ENCODE measurements around the gene DOCK9.

GRCh38 chr13:98810746-98811145 lies 167.1 kb downstream of the DOCK9 start:
- no peak for TF ChIP-seq POLR2AphosphoS5 (IDR thresholded peaks at IDR 0.05; ENCODE audit: low read depth, low read length)
- TF ChIP-seq SIN3A (IDR thresholded peaks at IDR 0.05; ENCODE audit: borderline replicate concordance, low read depth, low read length) = no peak
- TF ChIP-seq, protein P1, sequence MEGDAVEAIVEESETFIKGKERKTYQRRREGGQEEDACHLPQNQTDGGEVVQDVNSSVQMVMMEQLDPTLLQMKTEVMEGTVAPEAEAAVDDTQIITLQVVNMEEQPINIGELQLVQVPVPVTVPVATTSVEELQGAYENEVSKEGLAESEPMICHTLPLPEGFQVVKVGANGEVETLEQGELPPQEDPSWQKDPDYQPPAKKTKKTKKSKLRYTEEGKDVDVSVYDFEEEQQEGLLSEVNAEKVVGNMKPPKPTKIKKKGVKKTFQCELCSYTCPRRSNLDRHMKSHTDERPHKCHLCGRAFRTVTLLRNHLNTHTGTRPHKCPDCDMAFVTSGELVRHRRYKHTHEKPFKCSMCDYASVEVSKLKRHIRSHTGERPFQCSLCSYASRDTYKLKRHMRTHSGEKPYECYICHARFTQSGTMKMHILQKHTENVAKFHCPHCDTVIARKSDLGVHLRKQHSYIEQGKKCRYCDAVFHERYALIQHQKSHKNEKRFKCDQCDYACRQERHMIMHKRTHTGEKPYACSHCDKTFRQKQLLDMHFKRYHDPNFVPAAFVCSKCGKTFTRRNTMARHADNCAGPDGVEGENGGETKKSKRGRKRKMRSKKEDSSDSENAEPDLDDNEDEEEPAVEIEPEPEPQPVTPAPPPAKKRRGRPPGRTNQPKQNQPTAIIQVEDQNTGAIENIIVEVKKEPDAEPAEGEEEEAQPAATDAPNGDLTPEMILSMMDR (IDR thresholded peaks at IDR 0.05) = no peak
- no peak for TF ChIP-seq EP300 (IDR thresholded peaks at IDR 0.05; ENCODE audit: borderline replicate concordance in 1 of 2, low read depth in 1 of 2, low read length in 1 of 2)
- TF ChIP-seq NFIC (IDR thresholded peaks at IDR 0.05; ENCODE audit: borderline replicate concordance) = no peak
- no peak for TF ChIP-seq EZH2phosphoT487 (IDR thresholded peaks at IDR 0.05; ENCODE audit: borderline replicate concordance, low read depth)
- TF ChIP-seq SMC3 (IDR thresholded peaks at IDR 0.05; ENCODE audit: low read depth, low read length) = no peak
- TF ChIP-seq, protein P2, sequence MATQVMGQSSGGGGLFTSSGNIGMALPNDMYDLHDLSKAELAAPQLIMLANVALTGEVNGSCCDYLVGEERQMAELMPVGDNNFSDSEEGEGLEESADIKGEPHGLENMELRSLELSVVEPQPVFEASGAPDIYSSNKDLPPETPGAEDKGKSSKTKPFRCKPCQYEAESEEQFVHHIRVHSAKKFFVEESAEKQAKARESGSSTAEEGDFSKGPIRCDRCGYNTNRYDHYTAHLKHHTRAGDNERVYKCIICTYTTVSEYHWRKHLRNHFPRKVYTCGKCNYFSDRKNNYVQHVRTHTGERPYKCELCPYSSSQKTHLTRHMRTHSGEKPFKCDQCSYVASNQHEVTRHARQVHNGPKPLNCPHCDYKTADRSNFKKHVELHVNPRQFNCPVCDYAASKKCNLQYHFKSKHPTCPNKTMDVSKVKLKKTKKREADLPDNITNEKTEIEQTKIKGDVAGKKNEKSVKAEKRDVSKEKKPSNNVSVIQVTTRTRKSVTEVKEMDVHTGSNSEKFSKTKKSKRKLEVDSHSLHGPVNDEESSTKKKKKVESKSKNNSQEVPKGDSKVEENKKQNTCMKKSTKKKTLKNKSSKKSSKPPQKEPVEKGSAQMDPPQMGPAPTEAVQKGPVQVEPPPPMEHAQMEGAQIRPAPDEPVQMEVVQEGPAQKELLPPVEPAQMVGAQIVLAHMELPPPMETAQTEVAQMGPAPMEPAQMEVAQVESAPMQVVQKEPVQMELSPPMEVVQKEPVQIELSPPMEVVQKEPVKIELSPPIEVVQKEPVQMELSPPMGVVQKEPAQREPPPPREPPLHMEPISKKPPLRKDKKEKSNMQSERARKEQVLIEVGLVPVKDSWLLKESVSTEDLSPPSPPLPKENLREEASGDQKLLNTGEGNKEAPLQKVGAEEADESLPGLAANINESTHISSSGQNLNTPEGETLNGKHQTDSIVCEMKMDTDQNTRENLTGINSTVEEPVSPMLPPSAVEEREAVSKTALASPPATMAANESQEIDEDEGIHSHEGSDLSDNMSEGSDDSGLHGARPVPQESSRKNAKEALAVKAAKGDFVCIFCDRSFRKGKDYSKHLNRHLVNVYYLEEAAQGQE (IDR thresholded peaks at IDR 0.05; ENCODE audit: low read depth, low read length) = no peak
- TF ChIP-seq FOXJ3 (CRISPR knock-in tag; IDR thresholded peaks at IDR 0.05) = no peak
- no peak for TF ChIP-seq TAF1 (IDR thresholded peaks at IDR 0.05; ENCODE audit: borderline replicate concordance, low read depth, low read length)
- TF ChIP-seq, protein P3, sequence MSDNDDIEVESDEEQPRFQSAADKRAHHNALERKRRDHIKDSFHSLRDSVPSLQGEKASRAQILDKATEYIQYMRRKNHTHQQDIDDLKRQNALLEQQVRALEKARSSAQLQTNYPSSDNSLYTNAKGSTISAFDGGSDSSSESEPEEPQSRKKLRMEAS (IDR thresholded peaks at IDR 0.05; ENCODE audit: low read depth) = no peak
- no peak for TF ChIP-seq RCOR1 (IDR thresholded peaks at IDR 0.05; ENCODE audit: low read length)
- TF ChIP-seq RAD21 (IDR thresholded peaks at IDR 0.05; ENCODE audit: low read length) = no peak

Data from SK-N-SH (cell line).